GM12874 (cell line): ENCODE measurements around the gene EHBP1L1.

ENCODE experiments used
- CTCF ChIP-seq: IDR thresholded peaks from 2 replicates; pipeline ENCODE4 v1.5.1; 2011; ENCODE audit warnings: low read depth, mild to moderate bottlenecking, control low read depth, low read length, moderate library complexity; ENCODE audit not compliant: insufficient read depth

Gene EHBP1L1

GRCh38 chr11:65625628-65626342 lies 49.9 kb downstream of the EHBP1L1 start:
- peak; percentile 88 for TF ChIP-seq CTCF

GRCh38 chr11:65627202-65627601 lies 51.3 kb downstream of the EHBP1L1 start:
- TF ChIP-seq CTCF, result no peak

- TF ChIP-seq CTCF, result no peak
Observed at GRCh38 chr11:65629579-65629978, 53.7 kb downstream of the EHBP1L1 start.

GRCh38 chr11:65630215-65630614 lies 54.4 kb downstream of the EHBP1L1 start:
- no peak for TF ChIP-seq CTCF

GRCh38 chr11:65633390-65634108 lies 57.7 kb downstream of the EHBP1L1 start:
- no peak for TF ChIP-seq CTCF

GRCh38 chr11:65634109-65634436 lies 58.2 kb downstream of the EHBP1L1 start:
- no peak for TF ChIP-seq CTCF

GRCh38 chr11:65634440-65634839 lies 58.6 kb downstream of the EHBP1L1 start:
- no peak for TF ChIP-seq CTCF
